ENCODE measurements around the gene TTC13.

GRCh38 chr1:231020816-231021215 is 42.2 kb upstream of the TTC13 start:
- TF ChIP-seq CTCF (IDR thresholded peaks at IDR 0.05; ENCODE audit: low read depth, low read length, missing input control), result no peak
- TF ChIP-seq JUND (IDR thresholded peaks at IDR 0.05), result no peak
- no peak for TF ChIP-seq RAD21 (IDR thresholded peaks at IDR 0.05)
